RWPE1 (cell line): ENCODE data around the gene PLA2G4D.

ENCODE experiments used
- CTCF ChIA-PET: fragments of 350-600 bp; sonication (Branson Sonifier 250); formaldehyde crosslinking; extraction: SDS; loops from one replicate; lab custom pipeline; 2021; lab: Yijun Ruan, JAX
- POLR2A ChIA-PET: fragments of 400-600 bp; formaldehyde crosslinking; extraction: SDS; loops from one replicate; lab custom pipeline; 2020; ENCODE audit warnings: antibody characterized with exemption; ENCODE audit not compliant: low non-redundant PET; lab: Yijun Ruan, JAX
- DNase-seq: peaks from one replicate; pipeline ENCODE4 v3.0.0; 2012; ENCODE audit warnings: low spot score
- H3K27ac ChIP-seq: fragments of 450-650 bp; 2 replicates; pipeline ENCODE4 v1.5.1; 2017
- CTCF ChIP-seq: fragments of 450-650 bp; conservative IDR thresholded peaks from 2 replicates; pipeline ENCODE4 v1.5.1; 2017; ENCODE audit warnings: low read depth, mild to moderate bottlenecking

Gene PLA2G4D

DNA sequence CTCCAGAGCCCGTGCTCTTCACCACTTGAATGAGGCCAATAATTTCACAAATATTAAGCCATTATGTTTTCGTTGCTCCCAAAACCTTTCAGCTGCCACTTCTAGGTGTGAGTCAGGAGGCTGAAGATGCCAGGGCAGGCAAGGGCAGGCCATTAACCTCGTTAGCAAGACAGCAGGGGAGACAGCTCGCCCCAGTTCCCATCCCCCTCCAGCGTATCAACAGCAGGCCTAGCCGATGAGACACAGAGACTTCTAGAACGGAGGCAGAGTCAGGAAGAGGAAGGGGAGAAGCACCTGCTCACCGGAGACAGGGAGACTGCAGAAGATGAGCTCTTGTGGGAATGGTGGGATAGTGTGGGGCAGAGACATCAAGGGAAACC lies 45.6 kb downstream of the PLA2G4D start:
- ChIA-PET CTCF (interaction anchor here (0.5 to 1.6 kb wide), 4 partner anchors 9 to 415 kb away, joined by 3 to 6 read pairs (median 4); no protein-coding TSS in a partner anchor), POLR2A (no interaction called here)
- peak; percentile 42 for DNase-seq
- no peak for TF ChIP-seq CTCF
- H3K27ac ChIP-seq = peak overlapping the region; percentile 56

DNA sequence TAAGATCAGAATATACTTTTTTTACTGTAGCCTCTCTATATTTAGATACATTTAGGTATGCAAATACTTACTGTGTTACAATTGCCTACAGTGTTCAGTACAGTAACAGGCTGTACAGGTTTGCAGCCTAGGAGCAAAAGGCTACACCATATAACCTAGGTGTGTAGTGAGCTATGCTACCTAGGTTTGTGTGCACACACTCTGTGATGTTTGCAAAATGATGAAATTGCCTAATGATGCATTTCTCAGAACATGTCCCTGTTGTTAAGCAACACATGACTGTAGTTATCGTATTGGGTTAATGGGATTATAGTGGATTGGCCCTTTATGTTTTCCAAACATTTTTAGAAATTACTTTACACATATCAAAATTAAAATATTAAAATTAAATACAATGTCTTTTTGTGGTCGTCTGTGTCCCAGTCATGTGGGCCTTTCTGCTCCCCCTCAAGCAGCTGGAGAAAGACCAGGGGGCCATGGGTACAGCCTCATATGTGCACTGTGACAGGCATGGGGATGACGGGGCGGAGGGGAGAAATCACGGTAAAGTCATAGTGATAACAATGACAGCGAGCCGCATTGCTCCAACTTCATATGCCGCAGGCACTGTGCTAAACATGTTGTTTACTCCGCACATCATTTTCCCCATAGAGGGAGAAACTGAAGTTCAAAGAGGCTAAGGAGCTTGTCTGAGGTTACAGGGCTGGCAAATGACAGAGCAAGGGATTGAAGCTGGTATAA lies 46.1 kb downstream of the PLA2G4D start:
- ChIA-PET POLR2A (no interaction called here), CTCF (interaction anchor here (0.5 to 1.6 kb wide), 3 partner anchors 51 to 414 kb away, joined by 3 to 6 read pairs (median 4); no protein-coding TSS in a partner anchor)
- DNase-seq = no peak
- no peak for TF ChIP-seq CTCF
- H3K27ac ChIP-seq = peak overlapping the region; percentile 56

GRCh38 chr15:42046597-42046996 lies 47.8 kb downstream of the PLA2G4D start:
- no peak for DNase-seq
- POLR2A ChIA-PET = no interaction called here
- no peak overlapping the region for H3K27ac ChIP-seq
- CTCF ChIA-PET = no interaction called here
- TF ChIP-seq CTCF = no peak

- ChIA-PET POLR2A (no interaction called here), CTCF (interaction anchor here (0.6 kb wide), 1 partner anchor 112 kb away, joined by 3 read pairs; no protein-coding TSS in a partner anchor)
- TF ChIP-seq CTCF = no peak
- DNase-seq = no peak
- H3K27ac ChIP-seq = no peak overlapping the region
Measured at GRCh38 chr15:42045211-42045615, 49.1 kb downstream of the PLA2G4D start.

- ChIA-PET CTCF (no interaction called here), POLR2A (no interaction called here)
- H3K27ac ChIP-seq = no peak overlapping the region
- TF ChIP-seq CTCF = no peak
- no peak for DNase-seq
Measured at GRCh38 chr15:42042602-42043400, 51.6 kb downstream of the PLA2G4D start.

DNA sequence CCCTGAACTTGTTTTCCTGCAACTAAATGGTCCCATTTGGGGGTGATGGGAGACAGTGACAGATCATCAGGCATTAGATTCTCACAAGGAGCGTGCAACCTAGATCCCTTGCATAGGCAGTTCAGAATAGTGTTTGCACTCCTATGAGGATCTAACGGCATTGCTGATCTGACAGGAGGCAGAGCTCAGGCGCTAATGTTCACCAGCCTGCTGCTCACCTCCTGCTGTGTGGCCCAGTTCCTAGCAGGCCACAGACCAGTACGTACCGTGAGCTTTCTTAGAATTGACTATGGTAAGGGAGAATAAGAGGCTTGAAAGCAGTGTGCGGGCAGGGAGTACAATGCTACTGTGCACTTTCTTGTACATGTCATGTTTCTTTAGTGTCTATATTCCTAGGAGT lies 56.0 kb downstream of the PLA2G4D start:
- DNase-seq = no peak

More for the DNA sequence above, 56.0 kb downstream of the PLA2G4D start:
- ChIA-PET POLR2A (no interaction called here), CTCF (interaction anchor here (0.6 kb wide), 1 partner anchor 28 kb away, joined by 3 read pairs; no protein-coding TSS in a partner anchor)
- H3K27ac ChIP-seq = no peak overlapping the region
- no peak for TF ChIP-seq CTCF
